Measurements from ENCODE around the gene CRABP1. TPM values are rescaled to one million over a fixed set of nuclear protein-coding genes. Genes with fewer than 3 reads are reported as not detected.

CRABP1 gene
- total RNA-seq, 2 donors from 2014 or later, result 1.3 to 1.5 TPM

DNA sequence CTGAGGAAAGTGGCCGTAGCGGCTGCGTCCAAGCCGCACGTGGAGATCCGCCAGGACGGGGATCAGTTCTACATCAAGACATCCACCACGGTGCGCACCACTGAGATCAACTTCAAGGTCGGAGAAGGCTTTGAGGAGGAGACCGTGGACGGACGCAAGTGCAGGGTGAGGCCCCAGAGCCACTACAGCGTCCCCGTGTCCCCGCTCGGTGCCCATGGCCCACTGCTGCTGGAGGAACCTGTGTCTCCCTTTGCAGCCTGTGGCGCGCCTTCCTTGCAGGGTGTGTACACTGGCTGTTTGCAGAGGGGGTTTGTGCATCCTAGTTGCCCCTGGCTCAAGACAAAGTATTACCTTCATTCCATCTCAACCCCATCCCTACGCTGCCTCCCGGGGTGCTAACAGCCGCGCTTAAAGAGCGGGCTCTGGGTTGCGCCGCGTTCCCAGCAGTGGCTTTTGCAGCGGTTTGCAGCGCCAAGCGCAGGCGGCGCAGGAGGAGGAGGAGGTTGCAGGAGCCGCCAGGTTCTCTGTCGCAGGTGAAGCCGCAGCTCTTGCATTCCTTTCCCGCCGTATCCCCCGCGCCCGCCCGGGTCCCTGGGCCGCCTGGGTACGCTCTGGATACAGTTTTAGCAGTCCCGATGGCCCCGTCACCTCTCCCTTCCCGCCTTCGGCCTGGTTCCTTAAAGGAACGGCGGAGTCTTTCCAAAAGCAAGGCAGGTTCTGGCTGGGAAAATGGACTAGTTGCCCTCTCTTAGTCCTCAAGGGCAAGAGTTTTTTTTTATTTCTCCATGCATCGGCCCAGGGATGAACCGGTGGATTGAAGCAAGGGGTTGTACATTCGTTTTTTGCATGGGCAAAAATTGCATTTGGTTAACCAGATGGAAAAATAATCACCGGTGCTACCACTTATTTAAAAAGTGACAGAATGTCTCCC is 1.2 kb downstream of the CRABP1 start:
- H3K36me3 ChIP-seq, result no peaks in the 10 kb centered on the region
- no peak overlapping the region for H3K4me3 ChIP-seq
- TF ChIP-seq, protein P1, sequence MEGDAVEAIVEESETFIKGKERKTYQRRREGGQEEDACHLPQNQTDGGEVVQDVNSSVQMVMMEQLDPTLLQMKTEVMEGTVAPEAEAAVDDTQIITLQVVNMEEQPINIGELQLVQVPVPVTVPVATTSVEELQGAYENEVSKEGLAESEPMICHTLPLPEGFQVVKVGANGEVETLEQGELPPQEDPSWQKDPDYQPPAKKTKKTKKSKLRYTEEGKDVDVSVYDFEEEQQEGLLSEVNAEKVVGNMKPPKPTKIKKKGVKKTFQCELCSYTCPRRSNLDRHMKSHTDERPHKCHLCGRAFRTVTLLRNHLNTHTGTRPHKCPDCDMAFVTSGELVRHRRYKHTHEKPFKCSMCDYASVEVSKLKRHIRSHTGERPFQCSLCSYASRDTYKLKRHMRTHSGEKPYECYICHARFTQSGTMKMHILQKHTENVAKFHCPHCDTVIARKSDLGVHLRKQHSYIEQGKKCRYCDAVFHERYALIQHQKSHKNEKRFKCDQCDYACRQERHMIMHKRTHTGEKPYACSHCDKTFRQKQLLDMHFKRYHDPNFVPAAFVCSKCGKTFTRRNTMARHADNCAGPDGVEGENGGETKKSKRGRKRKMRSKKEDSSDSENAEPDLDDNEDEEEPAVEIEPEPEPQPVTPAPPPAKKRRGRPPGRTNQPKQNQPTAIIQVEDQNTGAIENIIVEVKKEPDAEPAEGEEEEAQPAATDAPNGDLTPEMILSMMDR (IDR thresholded peaks at IDR 0.05), result no peak
- intact Hi-C loops (cut with DNase I), result no loop called here
- H3K27me3 ChIP-seq, result peaks cover 30% of the 10 kb centered on the region
- no peaks in the 10 kb centered on the region for H3K9me3 ChIP-seq
- H3K9ac ChIP-seq (ENCODE audit: low read depth in 2 of 2, low read length in 2 of 2), result no peak overlapping the region
- no peak overlapping the region for H3K27ac ChIP-seq
- H3K4me1 ChIP-seq, result peaks cover 5% of the 10 kb centered on the region
- no peak for DNase-seq

DNA sequence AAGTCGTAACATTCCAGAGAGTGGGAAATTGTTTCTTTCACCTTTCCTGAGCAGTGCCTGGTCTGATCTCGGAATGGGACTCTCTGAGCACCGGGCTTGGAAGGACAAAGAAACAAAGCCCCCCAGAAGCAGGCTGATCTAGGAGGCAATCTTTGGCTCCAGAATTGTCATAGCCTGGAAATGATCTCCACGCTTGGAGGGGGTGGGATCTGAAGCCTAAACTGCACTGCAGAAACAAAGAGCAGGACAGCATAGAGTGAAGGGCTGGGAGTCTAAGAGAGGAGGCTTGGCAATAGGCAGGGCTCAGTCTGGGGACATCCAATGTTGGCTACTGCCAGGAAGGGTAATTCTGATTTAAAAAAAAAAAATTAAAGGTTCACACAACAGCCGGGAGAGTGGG is 1.9 kb downstream of the CRABP1 start:
- Histone ChIP-seq H3K27ac (no peak overlapping the region), H3K9ac (ENCODE audit: low read depth in 2 of 2, low read length in 2 of 2) (no peak overlapping the region), H3K9me3 (no peaks in the 10 kb centered on the region), H3K4me1 (peaks cover 5% of the 10 kb centered on the region), H3K27me3 (peaks cover 30% of the 10 kb centered on the region), H3K36me3 (no peaks in the 10 kb centered on the region), H3K4me3 (no peak overlapping the region)
- intact Hi-C loops (cut with DNase I), result no loop called here
- TF ChIP-seq, protein P1 (IDR thresholded peaks at IDR 0.05), result no peak
- no peak for DNase-seq

GRCh38 chr15:78343276-78344060 is 3.3 kb downstream of the CRABP1 start:
- DNase-seq, result no peak
- no peak overlapping the region for H3K9ac ChIP-seq (ENCODE audit: low read depth in 2 of 2, low read length in 2 of 2)
- no peaks in the 10 kb centered on the region for H3K9me3 ChIP-seq
- peaks cover 30% of the 10 kb centered on the region for H3K27me3 ChIP-seq
- TF ChIP-seq, protein P1 (IDR thresholded peaks at IDR 0.05), result no peak
- H3K27ac ChIP-seq, result no peak overlapping the region
- intact Hi-C loops (cut with DNase I), result no loop called here
- H3K4me1 ChIP-seq, result peaks cover 5% of the 10 kb centered on the region
- no peaks in the 10 kb centered on the region for H3K36me3 ChIP-seq
- no peak overlapping the region for H3K4me3 ChIP-seq

DNA sequence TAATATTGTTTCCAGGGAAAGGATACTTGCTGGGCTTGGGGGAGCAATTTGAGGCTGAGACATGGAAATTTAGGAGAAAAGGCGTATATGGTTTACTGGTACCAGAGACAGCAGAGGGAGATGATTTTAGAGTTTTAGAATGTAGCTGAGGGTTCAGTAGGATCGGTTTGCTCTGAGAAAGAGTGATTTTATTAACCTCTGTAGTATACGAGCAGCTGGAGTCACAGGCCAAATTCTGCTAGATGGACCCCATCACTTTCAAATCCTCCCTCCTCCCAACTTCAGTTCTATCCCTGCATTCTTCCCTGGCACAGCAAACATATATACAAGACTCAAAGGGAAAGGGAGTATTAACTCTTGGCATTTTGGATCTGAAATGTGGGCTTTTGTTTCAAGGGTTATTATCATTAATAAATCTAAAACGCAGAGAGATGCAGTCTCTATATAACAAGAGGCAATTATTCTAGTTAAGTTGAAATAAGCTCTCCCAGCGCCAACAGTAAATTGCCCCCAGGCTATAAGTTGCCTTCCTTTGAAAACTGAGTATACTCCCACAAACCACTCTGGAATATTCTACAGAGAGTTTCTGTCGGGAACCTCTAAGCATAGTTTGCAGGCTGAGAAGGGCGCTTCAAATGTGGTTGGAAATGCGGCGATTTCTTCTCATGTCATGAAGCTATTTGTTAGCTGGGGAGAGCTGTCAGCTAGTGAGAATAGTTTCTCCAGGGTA is 5.4 kb downstream of the CRABP1 start:
- DNase-seq, result no peak
- TF ChIP-seq, protein P1 (IDR thresholded peaks at IDR 0.05), result no peak
- H3K36me3 ChIP-seq, result no peaks in the 10 kb centered on the region
- H3K9ac ChIP-seq (ENCODE audit: low read depth in 2 of 2, low read length in 2 of 2), result no peak overlapping the region
- H3K27ac ChIP-seq, result no peak overlapping the region
- H3K9me3 ChIP-seq, result no peaks in the 10 kb centered on the region
- H3K4me3 ChIP-seq, result no peak overlapping the region
- H3K4me1 ChIP-seq, result peaks cover 2% of the 10 kb centered on the region
- peaks cover 12% of the 10 kb centered on the region for H3K27me3 ChIP-seq
- intact Hi-C loops (cut with DNase I), result no loop called here

Measured in colonic mucosa (tissue), 4 donors.